ENCODE results near the gene TMEM131L.

Gene TMEM131L

GRCh38 chr4:153509724-153510123 lies 43.6 kb downstream of the TMEM131L start:
- DNase-seq: no peak

GRCh38 chr4:153510252-153511001 lies 44.3 kb downstream of the TMEM131L start:
- DNase-seq: no peak

- no peak for DNase-seq
These were observed 44.9 kb downstream of the TMEM131L start for GRCh38 chr4:153511104-153511503.

- DNase-seq: no peak
These were observed 46.1 kb downstream of the TMEM131L start for GRCh38 chr4:153512162-153512852.

- DNase-seq: no peak
These were observed 46.9 kb downstream of the TMEM131L start for GRCh38 chr4:153512952-153513500.

GRCh38 chr4:153513596-153513995 lies 47.4 kb downstream of the TMEM131L start:
- DNase-seq: no peak

GRCh38 chr4:153514001-153514526 lies 47.9 kb downstream of the TMEM131L start:
- no peak for DNase-seq

GRCh38 chr4:153514688-153515426 lies 48.7 kb downstream of the TMEM131L start:
- no peak for DNase-seq

GRCh38 chr4:153517159-153517558 lies 51.0 kb downstream of the TMEM131L start:
- no peak for DNase-seq

GRCh38 chr4:153518001-153518400 lies 51.8 kb downstream of the TMEM131L start:
- no peak for DNase-seq

- DNase-seq: peak; percentile 16
These were observed 52.7 kb downstream of the TMEM131L start for GRCh38 chr4:153518637-153519389.

- no peak for DNase-seq
These were observed 53.5 kb downstream of the TMEM131L start for GRCh38 chr4:153519687-153520086.

- no peak for DNase-seq
These were observed 54.1 kb downstream of the TMEM131L start for GRCh38 chr4:153520227-153520626.

GRCh38 chr4:153520801-153521329 lies 54.7 kb downstream of the TMEM131L start:
- DNase-seq: no peak

GRCh38 chr4:153521478-153521877 lies 55.3 kb downstream of the TMEM131L start:
- DNase-seq: no peak

GRCh38 chr4:153521999-153522801 lies 56.0 kb downstream of the TMEM131L start:
- no peak for DNase-seq

GRCh38 chr4:153522802-153523094 lies 56.6 kb downstream of the TMEM131L start:
- no peak for DNase-seq

GRCh38 chr4:153523164-153523796 lies 57.1 kb downstream of the TMEM131L start:
- no peak for DNase-seq

- no peak for DNase-seq
These were observed 57.8 kb downstream of the TMEM131L start for GRCh38 chr4:153523941-153524386.

GRCh38 chr4:153524682-153525081 lies 58.5 kb downstream of the TMEM131L start:
- no peak for DNase-seq

GRCh38 chr4:153527690-153528089 lies 61.5 kb downstream of the TMEM131L start:
- no peak for DNase-seq

All from hematopoietic multipotent progenitor cell treated with erythropoietin and hydrocortisone succinate and interleukin-3 and kit ligand, for 8 days (in vitro differentiated cells).